Stimulated activated CD8-positive, alpha-beta memory T cell treated with anti-CD3 and anti-CD28 coated beads, Interleukin-2, amount 100 ng/mL, for 48 hours (primary cell): Measurements from ENCODE around the gene MGARP.

ENCODE experiments used
- DNase-seq, 2 donors: peaks; one replicate each; pipeline ENCODE4 v3.0.0-alpha.2; 2020; ENCODE audit warnings: low read depth in 2 of 2

MGARP gene

GRCh38 chr4:139243448-139244365 is 36.3 kb downstream of the MGARP start:
- no peak for DNase-seq

GRCh38 chr4:139242511-139243051 is 37.4 kb downstream of the MGARP start:
- DNase-seq: no peak

GRCh38 chr4:139241784-139242151 is 38.3 kb downstream of the MGARP start:
- DNase-seq: no peak

GRCh38 chr4:139241086-139241783 is 38.8 kb downstream of the MGARP start:
- DNase-seq: no peak

GRCh38 chr4:139239127-139239772 is 40.8 kb downstream of the MGARP start:
- no peak for DNase-seq

- DNase-seq: no peak
Observed at GRCh38 chr4:139234253-139234652, 45.8 kb downstream of the MGARP start.

- no peak for DNase-seq
Observed at GRCh38 chr4:139229534-139230039, 50.4 kb downstream of the MGARP start.

GRCh38 chr4:139227729-139228404 is 52.2 kb downstream of the MGARP start:
- DNase-seq: no peak

GRCh38 chr4:139223682-139224317 is 56.2 kb downstream of the MGARP start:
- DNase-seq: no peak

GRCh38 chr4:139222215-139222614 is 57.8 kb downstream of the MGARP start:
- DNase-seq: no peak

- DNase-seq: no peak
Observed at GRCh38 chr4:139221687-139222086, 58.3 kb downstream of the MGARP start.

- no peak for DNase-seq
Observed at GRCh38 chr4:139219450-139220055, 60.5 kb downstream of the MGARP start.
